GM21737 (cell line): ENCODE data around the gene CAMK4.
A peak's percentile ranks its signal among the peaks of the same experiment; 100 is the strongest.

Experiments
- ATAC-seq: cut with Tn5 transposase; IDR thresholded peaks from one replicate; pipeline ENCODE4 v1.9.1; 2021; ENCODE audit warnings: mild to moderate bottlenecking, moderate library complexity; ENCODE audit not compliant: unreplicated experiment

CAMK4 gene

DNA sequence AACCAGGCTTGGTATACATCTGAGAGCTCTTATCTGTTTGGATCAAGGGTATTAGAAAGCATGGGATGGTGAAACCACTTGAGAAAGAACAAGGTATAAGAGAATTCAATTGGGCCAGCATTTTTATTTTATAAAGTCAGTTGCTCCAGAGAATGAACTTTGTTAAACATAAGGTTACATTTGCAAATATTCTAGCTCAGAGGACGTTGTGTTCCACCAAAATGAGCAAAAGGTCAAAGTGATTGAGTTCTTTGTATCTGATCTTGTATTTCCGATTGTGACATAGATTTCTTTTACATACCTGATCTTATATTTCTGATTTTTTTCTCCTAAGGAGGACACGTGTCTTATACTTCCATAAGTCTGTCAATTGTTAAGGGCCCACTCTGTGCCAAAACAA is 296.7 kb downstream of the CAMK4 start:
- ATAC-seq = no peak

DNA sequence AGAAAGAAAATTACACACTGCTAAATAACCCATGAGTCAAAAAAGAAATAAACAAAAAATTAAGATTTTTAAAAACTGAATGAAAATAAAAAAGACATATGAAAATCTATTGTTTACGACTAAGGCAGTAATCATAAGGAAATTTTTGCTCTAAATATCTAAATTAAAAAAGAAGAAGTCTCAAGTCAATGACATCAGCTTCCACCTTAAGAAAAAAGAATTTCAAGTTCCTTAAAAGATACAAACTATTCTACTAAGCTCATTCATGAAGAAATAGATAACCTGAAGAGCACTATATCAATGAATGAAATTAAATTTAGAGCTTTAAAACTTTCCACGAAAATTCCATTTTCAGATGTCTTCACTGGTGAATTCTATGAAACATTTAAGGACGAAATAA is 303.9 kb downstream of the CAMK4 start:
- no peak for ATAC-seq

- peak; percentile 95 for ATAC-seq
Measured at GRCh38 chr5:111530298-111530740, 306.1 kb downstream of the CAMK4 start.

DNA sequence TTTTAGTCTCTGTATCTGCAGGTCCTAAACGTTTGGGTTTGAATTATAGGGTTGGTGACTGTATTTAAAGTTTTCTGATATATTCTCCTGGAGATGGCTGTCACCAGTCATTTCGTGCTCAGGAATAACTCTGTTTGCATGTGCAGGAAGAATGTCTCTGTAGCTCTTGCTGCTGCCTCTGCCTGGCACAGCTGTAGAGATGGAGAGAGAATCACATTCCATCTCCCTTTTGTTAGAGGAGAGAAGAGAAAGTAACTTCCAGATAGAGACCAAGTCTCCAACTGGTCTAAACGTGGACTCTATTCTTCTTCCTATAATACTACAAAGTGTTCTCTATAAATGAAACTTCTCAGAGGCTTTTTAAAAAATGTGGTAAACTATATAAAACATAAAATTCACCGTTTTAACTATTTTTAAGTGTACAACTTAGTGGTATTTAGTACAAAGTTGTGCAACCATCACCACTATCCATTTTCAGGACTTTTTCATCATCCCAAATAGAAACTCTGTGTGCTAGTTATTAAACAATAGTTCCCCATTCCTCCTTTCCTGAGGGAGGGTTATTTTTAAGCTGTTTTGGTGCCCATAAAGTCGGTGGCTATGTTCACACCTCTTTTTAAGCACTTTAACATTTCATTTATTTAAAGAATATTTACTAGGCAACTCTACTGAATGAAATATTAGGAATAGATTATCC is 308.9 kb downstream of the CAMK4 start:
- ATAC-seq = no peak

- ATAC-seq = no peak
Measured at GRCh38 chr5:111535879-111536549, 311.8 kb downstream of the CAMK4 start.

- no peak for ATAC-seq
Measured at GRCh38 chr5:111537141-111538024, 313.2 kb downstream of the CAMK4 start.
